ENCODE results near the gene PLAGL2. TPM values are rescaled to one million over a fixed set of nuclear protein-coding genes. Genes with fewer than 3 reads are reported as not detected.

Gene PLAGL2
- polyA plus RNA-seq, 1 donor (not counting 4 experiments of a cell fraction or from before 2014, with no cell fraction given), result 4.3 TPM

DNA sequence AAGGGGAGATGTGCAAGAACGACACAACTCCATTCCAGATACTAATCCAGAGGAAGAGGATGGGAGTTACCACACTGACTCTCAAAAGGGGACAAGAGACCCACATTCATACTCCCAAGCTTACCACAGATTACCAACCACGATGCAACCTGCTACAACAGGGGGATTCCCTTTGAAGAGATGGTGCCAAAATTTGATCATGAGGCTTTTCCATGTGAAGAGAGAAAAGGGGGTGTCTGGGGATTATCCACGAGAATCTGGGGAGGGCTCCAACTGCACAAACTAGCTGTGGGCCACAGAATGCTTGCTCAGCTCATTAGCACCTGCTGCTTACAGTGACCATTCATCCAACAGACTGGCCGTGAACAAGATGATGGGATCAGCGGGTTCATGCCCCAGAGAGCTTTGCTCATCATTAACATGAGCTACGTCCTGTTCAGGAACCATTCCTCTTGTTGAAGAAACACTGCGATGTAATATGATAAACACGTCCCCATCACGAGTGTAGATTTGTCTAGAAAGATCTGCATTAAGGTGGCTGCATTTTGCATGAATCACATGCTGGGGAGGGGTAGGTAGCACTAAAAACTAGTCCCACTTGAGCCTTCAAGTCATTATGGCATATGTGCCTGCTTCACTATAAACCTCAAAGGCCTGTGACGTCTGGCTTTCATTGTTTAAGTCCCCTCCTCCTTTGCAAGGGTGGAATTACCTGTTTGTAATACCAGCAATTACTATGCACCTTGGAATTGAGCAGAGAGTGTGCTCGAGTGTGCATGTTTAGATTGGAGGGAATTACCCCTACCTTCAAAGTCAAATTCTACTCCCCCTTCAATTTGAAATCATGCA is 4.0 kb downstream of the PLAGL2 start:
- Histone ChIP-seq H3K79me2 (ENCODE audit: control insufficient read depth, insufficient read depth, low read length) (peaks cover 82% of the 10 kb centered on the region), H2AFZ (ENCODE audit: control insufficient read depth, low read length) (no peak overlapping the region), H3K36me3 (ENCODE audit: control insufficient read depth in 2 of 2, extremely low read depth in 1 of 2, insufficient read depth in 2 of 2, low read length in 2 of 2) (peaks cover 17 to 26% of the 10 kb centered on the region in 2 experiments), H3K27me3 (ENCODE audit: control insufficient read depth, extremely low read depth, insufficient read depth, low read length) (no peaks in the 10 kb centered on the region), H3K4me3 (ENCODE audit: control insufficient read depth in 2 of 3, extremely low read depth in 1 of 3, insufficient read depth in 2 of 3, low read depth in 1 of 3, low read length in 3 of 3) (peak overlapping the region in 2 of 3 experiments; percentile 6 to 26), H3K9me1 (ENCODE audit: control insufficient read depth, extremely low read depth, insufficient read depth, low read length) (no peaks in the 10 kb centered on the region), H3K4me1 (ENCODE audit: control insufficient read depth, extremely low read depth, insufficient read depth, low read length) (peaks cover 55% of the 10 kb centered on the region), H4K20me1 (ENCODE audit: control insufficient read depth, extremely low read depth, insufficient read depth, low read length) (peaks cover 2% of the 10 kb centered on the region), H3K9me3 (ENCODE audit: control insufficient read depth, low read depth, low read length) (no peaks in the 10 kb centered on the region), H3K4me2 (ENCODE audit: control insufficient read depth, extremely low read depth, insufficient read depth, low read depth, low read length) (peak overlapping the region; percentile 95), H3K9ac (ENCODE audit: control insufficient read depth, extremely low read depth, insufficient read depth, low read length) (peak overlapping the region; percentile 96), H3K27ac (ENCODE audit: control insufficient read depth, insufficient read depth, low read length) (peak overlapping the region; percentile 95)
- no peak for DNase-seq (ENCODE audit: low read depth, low spot score)
- no peak for TF ChIP-seq EZH2 (IDR thresholded peaks at IDR 0.05; ENCODE audit: low read length)
- TF ChIP-seq, protein P1, sequence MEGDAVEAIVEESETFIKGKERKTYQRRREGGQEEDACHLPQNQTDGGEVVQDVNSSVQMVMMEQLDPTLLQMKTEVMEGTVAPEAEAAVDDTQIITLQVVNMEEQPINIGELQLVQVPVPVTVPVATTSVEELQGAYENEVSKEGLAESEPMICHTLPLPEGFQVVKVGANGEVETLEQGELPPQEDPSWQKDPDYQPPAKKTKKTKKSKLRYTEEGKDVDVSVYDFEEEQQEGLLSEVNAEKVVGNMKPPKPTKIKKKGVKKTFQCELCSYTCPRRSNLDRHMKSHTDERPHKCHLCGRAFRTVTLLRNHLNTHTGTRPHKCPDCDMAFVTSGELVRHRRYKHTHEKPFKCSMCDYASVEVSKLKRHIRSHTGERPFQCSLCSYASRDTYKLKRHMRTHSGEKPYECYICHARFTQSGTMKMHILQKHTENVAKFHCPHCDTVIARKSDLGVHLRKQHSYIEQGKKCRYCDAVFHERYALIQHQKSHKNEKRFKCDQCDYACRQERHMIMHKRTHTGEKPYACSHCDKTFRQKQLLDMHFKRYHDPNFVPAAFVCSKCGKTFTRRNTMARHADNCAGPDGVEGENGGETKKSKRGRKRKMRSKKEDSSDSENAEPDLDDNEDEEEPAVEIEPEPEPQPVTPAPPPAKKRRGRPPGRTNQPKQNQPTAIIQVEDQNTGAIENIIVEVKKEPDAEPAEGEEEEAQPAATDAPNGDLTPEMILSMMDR (optimal IDR thresholded peaks at IDR 0.05 in 1 of 3, IDR thresholded peaks at IDR 0.05 in 1 of 3, conservative IDR thresholded peaks at IDR 0.05 in 1 of 3; ENCODE audit: extremely low read depth in 1 of 3, insufficient read depth in 2 of 3, low read length in 3 of 3), result no peak
- dilution Hi-C loops (cut with MboI; ENCODE audit: extremely low pct_ligation_motif_present, low sequenced_read_pairs), result no loop called here
- FAIRE-seq, result peak; percentile 51

DNA sequence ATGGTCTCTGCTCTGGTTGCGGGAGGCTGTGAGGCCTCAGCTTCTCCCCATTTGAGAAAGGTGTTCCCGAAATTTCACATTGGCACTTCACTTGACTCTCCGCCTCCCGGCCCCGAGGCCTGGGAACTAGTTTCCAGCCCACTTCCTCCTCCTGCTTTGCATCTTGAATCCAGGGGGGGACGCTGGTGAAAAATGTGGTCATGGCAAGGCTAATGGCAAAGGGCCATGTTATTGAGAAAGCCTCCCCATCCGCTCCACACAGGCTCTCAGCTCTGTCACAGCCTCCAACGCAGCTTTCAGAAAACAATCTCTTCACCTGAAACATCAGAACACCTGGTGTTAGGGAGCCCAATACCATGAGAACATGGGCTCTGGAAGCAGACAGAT is 5.6 kb downstream of the PLAGL2 start:
- H3K4me1 ChIP-seq (ENCODE audit: control insufficient read depth, extremely low read depth, insufficient read depth, low read length), result peaks cover 53% of the 10 kb centered on the region
- peaks cover 74% of the 10 kb centered on the region for H3K79me2 ChIP-seq (ENCODE audit: control insufficient read depth, insufficient read depth, low read length)
- H2AFZ ChIP-seq (ENCODE audit: control insufficient read depth, low read length), result no peak overlapping the region
- H4K20me1 ChIP-seq (ENCODE audit: control insufficient read depth, extremely low read depth, insufficient read depth, low read length), result peaks cover 2% of the 10 kb centered on the region
- no peak overlapping the region for H3K4me2 ChIP-seq (ENCODE audit: control insufficient read depth, extremely low read depth, insufficient read depth, low read depth, low read length)
- no peak overlapping the region for H3K4me3 ChIP-seq (ENCODE audit: control insufficient read depth in 2 of 3, extremely low read depth in 1 of 3, insufficient read depth in 2 of 3, low read depth in 1 of 3, low read length in 3 of 3)
- FAIRE-seq (no peak), DNase-seq (ENCODE audit: low read depth, low spot score) (no peak)
- H3K9me3 ChIP-seq (ENCODE audit: control insufficient read depth, low read depth, low read length), result no peaks in the 10 kb centered on the region
- TF ChIP-seq, protein P1 (optimal IDR thresholded peaks at IDR 0.05 in 1 of 3, IDR thresholded peaks at IDR 0.05 in 1 of 3, conservative IDR thresholded peaks at IDR 0.05 in 1 of 3; ENCODE audit: extremely low read depth in 1 of 3, insufficient read depth in 2 of 3, low read length in 3 of 3), result no peak
- TF ChIP-seq EZH2 (IDR thresholded peaks at IDR 0.05; ENCODE audit: low read length), result no peak
- peak overlapping the region; percentile 51 for H3K27ac ChIP-seq (ENCODE audit: control insufficient read depth, insufficient read depth, low read length)
- no peaks in the 10 kb centered on the region for H3K27me3 ChIP-seq (ENCODE audit: control insufficient read depth, extremely low read depth, insufficient read depth, low read length)
- dilution Hi-C loops (cut with MboI; ENCODE audit: extremely low pct_ligation_motif_present, low sequenced_read_pairs), result no loop called here
- H3K9me1 ChIP-seq (ENCODE audit: control insufficient read depth, extremely low read depth, insufficient read depth, low read length), result no peaks in the 10 kb centered on the region
- H3K9ac ChIP-seq (ENCODE audit: control insufficient read depth, extremely low read depth, insufficient read depth, low read length), result no peak overlapping the region
- peaks cover 21 to 35% of the 10 kb centered on the region in 2 experiments for H3K36me3 ChIP-seq (ENCODE audit: control insufficient read depth in 2 of 2, extremely low read depth in 1 of 2, insufficient read depth in 2 of 2, low read length in 2 of 2)
